ENCODE measurements around the gene JAKMIP2.

The JAKMIP2 gene

DNA sequence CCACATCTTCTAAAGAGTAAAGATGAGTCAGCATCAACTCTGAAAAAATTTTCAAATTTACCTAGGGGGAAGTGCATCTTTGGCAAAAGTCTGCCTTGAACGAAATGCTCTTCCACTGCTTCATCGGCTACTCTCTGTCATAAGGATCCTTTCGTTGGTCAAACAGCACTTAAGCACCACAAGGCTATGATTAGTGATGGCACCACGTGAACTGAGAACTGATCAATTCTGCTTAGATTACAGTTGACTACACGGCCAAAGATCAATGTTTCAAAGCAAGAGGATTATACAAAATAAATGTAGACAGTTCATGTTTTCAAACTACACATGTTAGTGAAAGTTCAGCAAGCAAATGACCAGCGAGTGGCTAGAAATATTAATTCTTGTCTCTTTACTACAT lies 9.4 kb downstream of the JAKMIP2 start:
- no peak overlapping the region for H3K4ac ChIP-seq (ENCODE audit: low read depth, low read length)
- H3K27me3 ChIP-seq (ENCODE audit: insufficient read depth, low read length, poor library complexity) = no peaks in the 10 kb centered on the region
- no peaks in the 10 kb centered on the region for H3K79me1 ChIP-seq (ENCODE audit: low read length)
- H2BK120ac ChIP-seq (ENCODE audit: low read depth, low read length) = no peak overlapping the region
- no peak for DNase-seq
- H4K5ac ChIP-seq (ENCODE audit: low read length) = no peak overlapping the region
- H2BK15ac ChIP-seq (replicated peaks; ENCODE audit: low read depth) = no peak overlapping the region
- H3K27ac ChIP-seq (ENCODE audit: low read depth, low read length) = no peak overlapping the region
- H4K8ac ChIP-seq (ENCODE audit: low read depth, low read length) = no peak overlapping the region
- H3K23ac ChIP-seq (ENCODE audit: low read length) = no peak overlapping the region
- no peak overlapping the region for H2BK5ac ChIP-seq (ENCODE audit: low read length)
- H3K79me2 ChIP-seq (ENCODE audit: control insufficient read depth, insufficient read depth, low read length) = no peaks in the 10 kb centered on the region
- H3K9ac ChIP-seq (ENCODE audit: low read length) = no peak overlapping the region
- H3K4me1 ChIP-seq (ENCODE audit: control insufficient read depth, low read depth, low read length) = no peaks in the 10 kb centered on the region
- no peak overlapping the region for H2AK5ac ChIP-seq (ENCODE audit: low read length)
- no peak overlapping the region for H3K4me2 ChIP-seq (ENCODE audit: low read length)
- no CpG with 5 or more reads among the region's 6 CpGs for WGBS (ENCODE audit: extremely low coverage, insufficient coverage, low lambda C conversion rate)
- H3K36me3 ChIP-seq (ENCODE audit: control insufficient read depth, insufficient read depth, low read length) = no peaks in the 10 kb centered on the region
- no peak overlapping the region for H3K18ac ChIP-seq (ENCODE audit: low read length)
- no peak overlapping the region for H3K4me3 ChIP-seq (ENCODE audit: low read length)
- H3K56ac ChIP-seq (ENCODE audit: low read length) = no peak overlapping the region

DNA sequence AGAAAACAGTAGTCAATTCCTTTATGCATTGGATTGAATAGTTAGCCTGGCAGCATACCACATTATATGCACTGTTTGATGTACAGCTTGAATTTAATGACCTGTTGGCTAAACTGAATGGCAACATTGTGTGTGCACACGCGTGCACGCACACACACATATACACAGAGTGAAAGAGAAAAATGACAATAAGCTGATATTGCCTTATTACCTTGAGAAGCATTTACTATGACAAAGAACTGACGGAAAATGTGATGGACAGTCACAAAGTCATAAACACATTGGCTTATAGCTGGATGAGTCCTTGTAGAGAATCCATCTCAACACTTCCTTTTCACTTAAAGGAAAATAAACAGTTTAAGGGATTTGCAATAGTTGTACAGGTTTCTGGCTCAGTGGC lies 15.5 kb downstream of the JAKMIP2 start:
- Histone ChIP-seq H2AK5ac (ENCODE audit: low read length) (no peak overlapping the region), H2BK15ac (replicated peaks; ENCODE audit: low read depth) (no peak overlapping the region), H3K4me2 (ENCODE audit: low read length) (no peak overlapping the region), H3K79me2 (ENCODE audit: control insufficient read depth, insufficient read depth, low read length) (no peaks in the 10 kb centered on the region), H4K5ac (ENCODE audit: low read length) (no peak overlapping the region), H4K8ac (ENCODE audit: low read depth, low read length) (no peak overlapping the region), H3K4ac (ENCODE audit: low read depth, low read length) (no peak overlapping the region), H3K27ac (ENCODE audit: low read depth, low read length) (no peak overlapping the region), H2BK5ac (ENCODE audit: low read length) (no peak overlapping the region), H3K18ac (ENCODE audit: low read length) (no peak overlapping the region), H3K27me3 (ENCODE audit: insufficient read depth, low read length, poor library complexity) (no peaks in the 10 kb centered on the region), H3K23ac (ENCODE audit: low read length) (no peak overlapping the region), H3K4me3 (ENCODE audit: low read length) (no peak overlapping the region), H3K4me1 (ENCODE audit: control insufficient read depth, low read depth, low read length) (no peaks in the 10 kb centered on the region), H3K79me1 (ENCODE audit: low read length) (no peaks in the 10 kb centered on the region), H3K56ac (ENCODE audit: low read length) (no peak overlapping the region), H3K36me3 (ENCODE audit: control insufficient read depth, insufficient read depth, low read length) (no peaks in the 10 kb centered on the region), H3K9ac (ENCODE audit: low read length) (no peak overlapping the region), H2BK120ac (ENCODE audit: low read depth, low read length) (no peak overlapping the region)
- no peak for DNase-seq
- WGBS (ENCODE audit: extremely low coverage, insufficient coverage, low lambda C conversion rate) = no CpG with 5 or more reads among the region's 4 CpGs

DNA sequence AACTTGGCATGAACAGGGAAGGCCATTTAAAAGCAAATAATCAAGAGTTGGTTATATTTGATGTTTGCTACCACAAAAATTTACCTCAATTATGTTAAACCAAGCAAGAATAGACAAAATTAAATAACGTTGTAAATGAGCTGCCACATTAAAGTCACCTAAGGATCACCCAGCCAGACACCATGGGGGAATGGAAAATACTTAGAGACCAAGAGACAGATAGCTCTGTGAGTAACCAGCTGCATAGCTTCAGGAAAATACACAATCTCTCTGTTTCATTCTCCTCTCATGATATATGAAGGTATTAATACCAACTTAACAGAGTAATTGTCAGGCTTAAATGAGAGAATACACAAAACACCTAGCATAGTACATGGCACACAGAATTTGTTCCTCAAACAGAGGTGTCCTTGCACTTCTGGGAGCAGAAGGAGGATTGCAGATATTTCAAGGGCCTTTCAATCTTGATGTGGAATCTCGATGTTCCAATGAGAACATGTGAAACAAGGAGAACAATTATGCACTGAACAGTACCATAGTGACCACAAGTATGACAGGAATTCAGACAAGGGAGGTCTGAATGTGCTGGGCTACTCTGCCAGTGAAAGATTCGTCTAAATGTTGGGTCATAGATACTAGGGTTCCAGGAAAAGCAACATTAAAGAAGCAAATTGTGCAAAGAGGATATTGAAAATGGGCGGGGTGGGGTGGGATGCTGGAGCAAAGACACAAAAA lies 18.6 kb downstream of the JAKMIP2 start:
- Histone ChIP-seq H3K9ac (ENCODE audit: low read length) (no peak overlapping the region), H3K4me3 (ENCODE audit: low read length) (no peak overlapping the region), H2BK120ac (ENCODE audit: low read depth, low read length) (no peak overlapping the region), H3K27ac (ENCODE audit: low read depth, low read length) (no peak overlapping the region), H2BK5ac (ENCODE audit: low read length) (no peak overlapping the region), H3K4ac (ENCODE audit: low read depth, low read length) (no peak overlapping the region), H3K56ac (ENCODE audit: low read length) (no peak overlapping the region), H3K36me3 (ENCODE audit: control insufficient read depth, insufficient read depth, low read length) (no peaks in the 10 kb centered on the region), H2BK15ac (replicated peaks; ENCODE audit: low read depth) (no peak overlapping the region), H3K27me3 (ENCODE audit: insufficient read depth, low read length, poor library complexity) (no peaks in the 10 kb centered on the region), H4K5ac (ENCODE audit: low read length) (no peak overlapping the region), H3K79me1 (ENCODE audit: low read length) (no peaks in the 10 kb centered on the region), H4K8ac (ENCODE audit: low read depth, low read length) (no peak overlapping the region), H3K79me2 (ENCODE audit: control insufficient read depth, insufficient read depth, low read length) (no peaks in the 10 kb centered on the region), H3K4me2 (ENCODE audit: low read length) (no peak overlapping the region), H3K23ac (ENCODE audit: low read length) (no peak overlapping the region), H3K4me1 (ENCODE audit: control insufficient read depth, low read depth, low read length) (peaks cover 3% of the 10 kb centered on the region), H3K18ac (ENCODE audit: low read length) (no peak overlapping the region), H2AK5ac (ENCODE audit: low read length) (no peak overlapping the region)
- WGBS (ENCODE audit: extremely low coverage, insufficient coverage, low lambda C conversion rate) = no CpG with 5 or more reads among the region's 4 CpGs
- DNase-seq = peak; percentile 24

GRCh38 chr5:147760086-147760875 lies 22.2 kb downstream of the JAKMIP2 start:
- Histone ChIP-seq H3K4me2 (ENCODE audit: low read length) (no peak overlapping the region), H3K18ac (ENCODE audit: low read length) (no peak overlapping the region), H3K36me3 (ENCODE audit: control insufficient read depth, insufficient read depth, low read length) (no peaks in the 10 kb centered on the region), H3K4me3 (ENCODE audit: low read length) (no peak overlapping the region), H3K4me1 (ENCODE audit: control insufficient read depth, low read depth, low read length) (peaks cover 3% of the 10 kb centered on the region), H3K27me3 (ENCODE audit: insufficient read depth, low read length, poor library complexity) (no peaks in the 10 kb centered on the region), H3K9ac (ENCODE audit: low read length) (no peak overlapping the region), H2BK5ac (ENCODE audit: low read length) (no peak overlapping the region), H4K5ac (ENCODE audit: low read length) (no peak overlapping the region), H2BK15ac (replicated peaks; ENCODE audit: low read depth) (no peak overlapping the region), H3K4ac (ENCODE audit: low read depth, low read length) (no peak overlapping the region), H3K79me2 (ENCODE audit: control insufficient read depth, insufficient read depth, low read length) (no peaks in the 10 kb centered on the region), H3K56ac (ENCODE audit: low read length) (no peak overlapping the region), H2BK120ac (ENCODE audit: low read depth, low read length) (no peak overlapping the region), H2AK5ac (ENCODE audit: low read length) (no peak overlapping the region), H3K23ac (ENCODE audit: low read length) (no peak overlapping the region), H3K79me1 (ENCODE audit: low read length) (no peaks in the 10 kb centered on the region), H4K8ac (ENCODE audit: low read depth, low read length) (no peak overlapping the region), H3K27ac (ENCODE audit: low read depth, low read length) (no peak overlapping the region)
- no CpG with 5 or more reads among the region's 2 CpGs for WGBS (ENCODE audit: extremely low coverage, insufficient coverage, low lambda C conversion rate)
- DNase-seq = peak; percentile 44

- H2BK120ac ChIP-seq (ENCODE audit: low read depth, low read length) = no peak overlapping the region
- no peak for DNase-seq
- peaks cover 3% of the 10 kb centered on the region for H3K4me1 ChIP-seq (ENCODE audit: control insufficient read depth, low read depth, low read length)
- H4K5ac ChIP-seq (ENCODE audit: low read length) = no peak overlapping the region
- no peak overlapping the region for H3K4me2 ChIP-seq (ENCODE audit: low read length)
- H3K56ac ChIP-seq (ENCODE audit: low read length) = no peak overlapping the region
- H3K4me3 ChIP-seq (ENCODE audit: low read length) = no peak overlapping the region
- no peak overlapping the region for H3K4ac ChIP-seq (ENCODE audit: low read depth, low read length)
- H3K79me2 ChIP-seq (ENCODE audit: control insufficient read depth, insufficient read depth, low read length) = no peaks in the 10 kb centered on the region
- no peaks in the 10 kb centered on the region for H3K79me1 ChIP-seq (ENCODE audit: low read length)
- H3K9ac ChIP-seq (ENCODE audit: low read length) = no peak overlapping the region
- H2BK5ac ChIP-seq (ENCODE audit: low read length) = no peak overlapping the region
- H3K36me3 ChIP-seq (ENCODE audit: control insufficient read depth, insufficient read depth, low read length) = no peaks in the 10 kb centered on the region
- H3K18ac ChIP-seq (ENCODE audit: low read length) = no peak overlapping the region
- no peak overlapping the region for H2BK15ac ChIP-seq (replicated peaks; ENCODE audit: low read depth)
- H3K23ac ChIP-seq (ENCODE audit: low read length) = no peak overlapping the region
- no peak overlapping the region for H3K27ac ChIP-seq (ENCODE audit: low read depth, low read length)
- no CpG with 5 or more reads among the region's 1 CpG for WGBS (ENCODE audit: extremely low coverage, insufficient coverage, low lambda C conversion rate)
- H4K8ac ChIP-seq (ENCODE audit: low read depth, low read length) = no peak overlapping the region
- no peak overlapping the region for H2AK5ac ChIP-seq (ENCODE audit: low read length)
- H3K27me3 ChIP-seq (ENCODE audit: insufficient read depth, low read length, poor library complexity) = no peaks in the 10 kb centered on the region
Observed at GRCh38 chr5:147759441-147759840, 23.1 kb downstream of the JAKMIP2 start.
